Astrocyte of the cerebellum (primary cell): ENCODE measurements around the gene ELOVL6.

Source experiments
- DNase-seq: peaks from one replicate; pipeline ENCODE4 v3.0.0-alpha.2; 2011; ENCODE audit warnings: low read depth
- H3K4me3 ChIP-seq: 2 replicates; pipeline ENCODE4 v1.5.1; 2011; ENCODE audit warnings: mild to moderate bottlenecking, low read depth, low read length, moderate library complexity
- CTCF ChIP-seq: IDR thresholded peaks from 2 replicates; pipeline ENCODE4 v1.5.1; 2012; ENCODE audit warnings: low read length, low read depth, moderate library complexity, mild to moderate bottlenecking; ENCODE audit errors: missing control alignments
- in situ Hi-C: cut with HindIII; loops from 2 replicates; pipeline ENCODE4 v1.10.0; 2017; ENCODE audit warnings: low sequenced_read_pairs

Gene ELOVL6

DNA sequence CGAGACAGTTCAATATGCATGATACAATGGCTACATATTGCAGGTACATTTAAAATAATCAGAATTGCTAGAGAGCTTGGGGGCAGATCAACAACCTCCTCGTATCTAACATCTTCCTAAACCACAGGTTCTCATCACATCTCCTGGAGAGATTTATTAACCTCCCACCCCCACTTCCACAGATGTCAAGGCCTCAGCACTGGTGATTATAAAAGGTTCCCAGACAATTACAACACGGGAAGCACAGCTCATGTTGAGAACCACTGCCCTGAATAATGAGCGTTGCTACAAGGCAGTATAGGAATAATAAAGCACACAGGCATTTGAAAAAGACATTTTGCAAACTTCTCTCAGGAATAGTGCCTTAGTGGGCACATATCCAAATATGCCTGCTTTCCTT lies 42.8 kb downstream of the ELOVL6 start:
- no peak overlapping the region for H3K4me3 ChIP-seq
- DNase-seq, result no peak
- no peak for TF ChIP-seq CTCF
- in situ Hi-C loops, result no loop called here

GRCh38 chr4:110154582-110154981 lies 43.8 kb downstream of the ELOVL6 start:
- no peak for TF ChIP-seq CTCF
- in situ Hi-C loops, result no loop called here
- H3K4me3 ChIP-seq, result no peak overlapping the region
- DNase-seq, result no peak

- H3K4me3 ChIP-seq, result no peak overlapping the region
- DNase-seq, result no peak
- TF ChIP-seq CTCF, result no peak
- in situ Hi-C loops, result no loop called here
Measured at GRCh38 chr4:110152386-110152785, 46.0 kb downstream of the ELOVL6 start.

GRCh38 chr4:110149089-110149488 lies 49.3 kb downstream of the ELOVL6 start:
- no peak for DNase-seq
- TF ChIP-seq CTCF, result no peak
- in situ Hi-C loops, result no loop called here
- no peak overlapping the region for H3K4me3 ChIP-seq

DNA sequence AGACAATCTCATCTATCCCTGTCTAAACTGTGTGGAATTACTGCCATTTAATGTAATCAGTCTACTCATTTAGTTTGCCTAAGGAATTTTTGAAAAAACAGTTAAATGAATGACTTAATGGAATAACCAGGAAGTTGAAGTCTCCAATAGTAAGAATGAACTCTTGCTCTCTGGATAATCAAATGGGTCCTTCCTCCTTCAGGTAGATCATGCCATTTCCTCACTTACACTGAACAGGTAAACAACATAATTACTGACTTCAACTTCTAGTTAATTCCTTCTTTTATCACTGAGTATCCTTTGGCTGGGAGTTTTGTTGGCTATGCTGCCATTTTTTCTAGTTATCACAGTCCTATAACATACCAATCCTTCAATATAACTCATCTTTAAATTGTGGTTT lies 56.0 kb downstream of the ELOVL6 start:
- H3K4me3 ChIP-seq, result no peak overlapping the region
- TF ChIP-seq CTCF, result no peak
- in situ Hi-C loops, result no loop called here
- no peak for DNase-seq

- H3K4me3 ChIP-seq, result no peak overlapping the region
- DNase-seq, result no peak
- no peak for TF ChIP-seq CTCF
- in situ Hi-C loops, result no loop called here
Measured at GRCh38 chr4:110139815-110140214, 58.6 kb downstream of the ELOVL6 start.

- in situ Hi-C loops, result no loop called here
- H3K4me3 ChIP-seq, result no peak overlapping the region
- no peak for TF ChIP-seq CTCF
- DNase-seq, result no peak
Measured at GRCh38 chr4:110139111-110139510, 59.3 kb downstream of the ELOVL6 start.
